Left renal pelvis (tissue), 4 donors: ENCODE data around the gene DAGLA. TPM values are rescaled to one million over a fixed set of nuclear protein-coding genes. Genes with fewer than 3 reads are reported as not detected.

ENCODE experiments used
- DNase-seq, 4 donors: peaks; one replicate each; pipeline ENCODE4 v3.0.0-alpha.2; 2013; ENCODE audit warnings: low read depth in 4 of 4, low spot score in 3 of 4
- polyA plus RNA-seq, 4 donors: library from polyadenylated mRNA; unstranded; fragments of 120-200 nt; gene quantifications; one replicate each; pipeline ENCODE4 v1.2.1, GENCODE V29; 2013; ENCODE audit not compliant: insufficient read length in 4 of 4

Gene DAGLA
- polyA plus RNA-seq, 4 donors, result 3.0 to 4.2 (median 3.3) TPM

DNA sequence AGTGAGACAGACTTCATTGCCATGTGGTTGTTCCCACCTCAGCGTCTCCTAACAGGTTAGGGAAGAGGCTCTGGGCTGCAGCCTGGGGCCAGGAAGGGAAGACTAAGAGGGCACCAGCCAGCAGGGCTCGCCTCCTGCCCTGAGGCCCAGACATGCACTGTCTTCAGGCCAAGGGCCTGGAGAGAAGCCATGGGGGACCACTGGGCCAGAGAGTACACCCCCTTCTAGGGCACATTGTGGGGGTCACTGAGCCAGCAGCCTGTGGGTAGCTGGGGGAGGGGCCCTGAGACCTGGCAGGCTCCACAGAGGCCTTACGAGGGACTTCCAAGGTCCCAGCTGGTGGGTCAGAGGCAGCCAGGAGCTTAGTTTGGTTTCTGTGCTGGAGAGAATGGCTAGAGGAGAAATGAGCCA, 47.2 kb downstream of the DAGLA start:
- DNase-seq, result no peak

DNA sequence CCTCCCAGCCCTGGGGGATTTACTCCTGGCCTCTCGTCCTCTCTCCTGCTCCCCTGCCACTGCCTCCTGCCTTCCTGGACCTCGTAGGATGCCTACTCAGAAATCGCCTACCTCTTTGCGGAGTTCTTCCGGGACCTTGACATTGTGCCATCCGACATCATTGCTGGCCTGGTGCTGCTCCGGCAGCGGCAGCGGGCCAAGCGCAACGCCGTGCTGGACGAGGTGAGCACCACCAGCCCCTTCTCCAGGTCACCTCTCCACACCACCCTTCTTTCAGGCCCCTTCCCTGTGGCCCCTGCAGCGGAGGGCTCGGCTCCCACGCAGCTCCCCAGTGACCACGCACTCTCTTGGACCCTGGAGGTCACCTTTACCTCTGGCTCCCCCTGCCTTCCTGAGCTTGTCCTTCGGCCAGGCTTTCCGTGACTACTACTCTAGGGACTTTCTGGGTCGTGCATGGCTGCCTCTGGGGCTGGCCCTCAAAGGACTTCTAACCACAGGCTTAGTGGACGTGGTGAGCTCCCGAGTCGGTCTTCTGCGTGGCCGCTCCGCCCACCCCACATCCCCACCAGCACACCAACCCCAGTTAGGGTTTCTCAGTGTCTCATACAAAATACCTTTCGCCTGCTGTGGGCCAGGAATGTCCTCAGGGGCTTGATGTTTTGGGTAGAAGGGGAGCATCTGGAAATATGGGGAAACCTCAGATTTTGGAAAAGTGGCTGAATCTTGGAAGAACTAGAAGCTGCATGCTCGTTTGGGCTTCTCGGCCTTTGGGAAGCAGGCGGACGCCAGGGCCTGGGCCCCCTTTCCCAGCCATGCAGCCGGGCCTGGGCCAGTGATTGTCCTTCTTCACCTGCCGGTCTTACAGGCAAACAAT, 48.1 kb downstream of the DAGLA start:
- no peak for DNase-seq

DNA sequence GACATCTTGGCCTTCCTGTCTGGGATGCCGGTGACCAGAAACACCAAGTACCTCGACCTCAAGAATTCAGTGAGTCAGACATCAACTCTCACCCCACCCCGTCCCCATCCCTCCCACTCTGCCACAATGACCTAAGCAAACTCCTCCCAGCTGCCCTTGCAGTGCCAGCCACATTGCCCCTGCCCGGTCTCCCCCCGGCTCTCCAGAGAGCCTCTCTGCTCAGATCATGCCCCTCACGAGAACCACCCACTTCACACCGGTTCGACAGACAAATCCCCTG, 48.7 kb downstream of the DAGLA start:
- DNase-seq, result no peak

DNA sequence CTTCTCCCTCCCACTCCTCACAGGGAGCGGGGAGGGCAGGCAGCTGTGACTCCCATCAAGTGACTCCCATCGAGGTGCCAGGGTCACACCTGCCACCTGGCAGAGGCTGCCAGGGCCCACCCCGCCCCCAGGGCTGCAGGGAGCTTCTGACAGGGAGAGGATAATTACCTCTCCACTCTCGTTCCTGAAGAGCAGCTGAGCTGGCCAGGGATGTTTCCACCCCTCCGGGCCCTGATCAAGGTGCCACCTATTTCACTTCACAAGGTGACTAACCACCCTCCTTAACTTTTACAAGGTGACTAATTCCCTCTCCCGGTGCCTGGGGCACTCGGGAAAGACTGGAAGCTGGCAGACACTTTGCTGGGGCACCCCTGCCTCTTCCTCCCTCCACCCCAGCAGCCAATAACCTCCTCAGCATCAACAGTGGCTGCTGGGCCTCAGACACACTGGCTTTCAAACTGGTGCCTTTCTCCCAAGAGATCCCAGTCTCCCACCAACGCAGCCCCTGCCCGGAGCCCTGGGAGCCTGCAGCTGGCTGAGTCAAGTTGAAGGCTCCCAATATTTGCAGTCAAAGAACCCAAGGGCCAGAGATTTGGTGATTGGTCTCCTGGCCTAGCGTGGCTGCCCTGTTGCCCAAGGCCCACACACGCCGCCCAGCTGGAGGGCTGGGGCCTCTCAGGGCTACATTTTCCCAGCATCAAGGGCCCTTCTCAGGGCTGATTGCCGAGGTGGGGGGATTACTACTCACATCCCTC, 50.2 kb downstream of the DAGLA start:
- no peak for DNase-seq

DNA sequence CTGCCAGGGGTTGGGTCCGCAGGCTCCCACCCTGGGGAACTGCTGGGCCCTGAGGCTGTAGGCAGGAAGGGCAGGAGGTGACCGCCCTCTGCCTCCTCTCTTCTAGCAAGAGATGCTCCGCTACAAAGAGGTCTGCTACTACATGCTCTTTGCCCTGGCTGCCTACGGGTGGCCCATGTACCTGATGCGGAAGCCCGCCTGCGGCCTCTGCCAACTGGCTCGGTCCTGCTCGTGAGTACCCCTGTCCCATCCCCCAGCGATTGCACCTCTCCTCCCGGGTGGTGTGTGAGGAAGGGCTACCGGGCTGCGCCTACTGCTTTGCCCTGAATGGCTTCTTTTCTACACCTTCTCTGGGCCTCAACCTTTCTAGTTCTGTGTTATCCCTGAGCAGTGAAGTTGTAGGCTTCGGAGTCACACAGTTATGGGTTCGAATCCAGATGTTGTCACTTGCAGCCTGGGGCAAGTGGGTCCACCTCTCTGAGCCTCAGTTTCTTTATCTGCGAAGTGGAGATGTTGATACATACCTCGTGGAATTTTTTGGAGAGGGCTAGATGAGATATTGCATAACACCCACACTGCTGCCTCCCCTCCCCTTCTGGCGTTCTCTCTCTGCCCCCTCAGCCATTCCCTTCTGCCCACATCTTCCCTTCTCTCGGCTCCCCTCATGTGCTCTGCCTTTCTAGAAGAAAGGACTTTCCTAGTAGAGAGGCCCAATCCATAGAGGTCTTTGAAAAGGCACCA, 51.2 kb downstream of the DAGLA start:
- DNase-seq, result no peak

DNA sequence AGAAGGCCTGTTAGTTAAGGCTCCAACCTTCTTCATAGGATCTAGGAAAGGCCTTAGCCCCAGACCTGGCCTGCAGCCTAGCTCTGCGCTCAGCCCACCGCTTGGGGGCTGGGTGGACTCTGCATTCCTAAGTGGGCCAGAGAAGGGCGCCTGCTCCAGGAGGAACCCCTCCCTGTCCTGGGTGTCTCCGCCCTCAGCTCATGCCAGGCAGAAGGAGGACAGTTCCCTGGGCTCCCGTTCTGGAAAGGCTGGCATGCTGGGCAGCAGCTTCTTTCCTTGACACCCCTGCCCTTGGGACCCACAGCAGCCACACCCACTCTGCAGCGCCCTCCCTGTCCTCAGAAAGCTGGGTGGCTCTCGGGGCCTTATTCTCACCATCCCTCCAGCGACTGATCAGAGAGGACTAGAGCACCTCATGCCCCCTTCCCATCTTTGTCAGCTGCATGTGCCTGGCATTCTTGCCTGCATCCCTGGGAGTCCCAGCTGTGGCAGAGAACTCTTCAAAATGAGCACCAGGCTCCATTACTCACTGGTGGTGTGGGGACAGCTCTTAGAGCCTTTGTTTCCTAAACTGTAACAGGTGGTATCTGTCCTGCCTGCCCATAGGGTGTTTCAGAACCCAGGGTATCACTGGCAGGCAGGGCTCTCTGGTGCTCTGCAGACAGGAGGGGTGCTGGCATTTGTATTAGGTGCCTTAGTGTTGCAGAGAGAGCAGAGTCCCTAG, 51.9 kb downstream of the DAGLA start:
- no peak for DNase-seq

DNA sequence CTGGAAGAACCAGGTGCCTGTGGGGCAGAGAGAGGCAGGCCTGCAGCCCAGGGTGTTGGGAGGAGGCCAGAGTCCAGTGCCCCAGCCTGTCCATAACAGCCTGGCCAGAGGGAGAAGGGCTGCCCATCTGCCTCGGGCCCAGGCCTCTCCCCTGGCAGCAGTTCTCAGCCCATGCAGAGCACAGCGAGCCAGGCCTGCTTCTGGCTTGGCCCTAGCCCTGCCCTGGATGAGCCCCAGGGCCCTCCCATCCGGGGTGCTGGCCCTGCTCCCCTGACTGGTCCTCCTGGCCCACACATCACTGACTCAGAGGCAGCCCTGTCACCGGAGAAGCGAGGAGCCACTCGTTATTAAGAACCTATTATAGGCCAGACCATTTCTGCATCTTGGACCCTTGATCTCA, 52.5 kb downstream of the DAGLA start:
- no peak for DNase-seq

DNA sequence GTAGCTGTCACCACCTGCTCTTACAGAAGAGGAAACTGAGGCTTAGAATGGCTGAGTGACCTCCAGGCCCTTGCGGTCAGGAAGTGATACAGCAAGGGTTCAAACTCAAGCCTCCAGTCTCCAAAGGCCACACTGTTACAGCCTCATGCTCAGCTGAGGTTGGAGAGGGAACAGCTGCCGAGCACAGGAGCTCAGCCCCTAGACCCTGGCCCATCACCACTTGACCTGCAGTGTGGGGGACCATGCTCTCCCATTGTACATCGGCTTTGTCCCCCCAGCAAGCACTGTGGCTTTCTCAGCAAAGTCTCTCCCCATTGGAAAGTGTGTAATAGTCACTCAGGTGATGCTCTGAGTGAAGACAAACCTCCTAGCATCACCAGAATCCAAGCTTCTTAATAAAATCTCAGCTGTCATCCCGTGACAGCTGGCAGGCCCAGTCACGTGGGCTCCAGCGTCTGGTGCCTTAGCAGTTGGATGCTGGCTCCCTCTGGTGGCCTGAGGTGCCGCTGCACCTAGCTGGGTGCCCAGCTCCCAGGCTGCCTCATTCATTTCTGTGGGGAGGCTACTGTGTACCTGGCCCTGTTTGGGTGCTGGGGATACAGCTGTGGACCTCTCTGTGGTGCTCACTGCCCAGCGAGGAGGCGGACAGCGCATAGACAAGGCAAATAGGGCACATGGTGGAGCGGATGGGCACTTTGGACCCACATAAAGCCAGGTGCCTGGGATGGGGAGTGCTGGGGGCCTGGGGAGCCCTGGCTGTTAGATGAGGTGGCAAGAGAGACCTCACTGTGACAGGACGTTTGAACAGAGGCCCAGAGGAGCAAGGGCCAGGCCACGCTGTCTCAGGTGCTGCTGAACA, 53.2 kb downstream of the DAGLA start:
- peak in 3 of 4 donors; percentile 46 to 66 (median 60) for DNase-seq

DNA sequence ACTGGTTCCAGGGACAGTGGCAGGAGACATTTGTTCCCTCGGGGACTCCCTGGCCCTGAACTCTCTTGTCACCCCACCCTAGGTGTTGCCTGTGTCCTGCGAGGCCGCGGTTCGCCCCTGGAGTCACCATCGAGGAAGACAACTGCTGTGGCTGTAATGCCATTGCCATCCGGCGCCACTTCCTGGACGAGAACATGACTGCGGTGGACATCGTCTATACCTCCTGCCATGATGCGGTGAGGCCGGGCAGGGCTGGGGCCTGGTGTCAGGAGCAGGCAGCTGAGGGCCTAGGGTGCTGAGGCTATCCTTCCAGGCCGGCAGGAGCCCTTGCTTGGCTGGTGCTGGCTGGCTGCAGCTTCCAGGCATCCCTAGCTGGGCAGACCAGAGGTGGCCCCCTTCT, 54.6 kb downstream of the DAGLA start:
- no peak for DNase-seq

DNA sequence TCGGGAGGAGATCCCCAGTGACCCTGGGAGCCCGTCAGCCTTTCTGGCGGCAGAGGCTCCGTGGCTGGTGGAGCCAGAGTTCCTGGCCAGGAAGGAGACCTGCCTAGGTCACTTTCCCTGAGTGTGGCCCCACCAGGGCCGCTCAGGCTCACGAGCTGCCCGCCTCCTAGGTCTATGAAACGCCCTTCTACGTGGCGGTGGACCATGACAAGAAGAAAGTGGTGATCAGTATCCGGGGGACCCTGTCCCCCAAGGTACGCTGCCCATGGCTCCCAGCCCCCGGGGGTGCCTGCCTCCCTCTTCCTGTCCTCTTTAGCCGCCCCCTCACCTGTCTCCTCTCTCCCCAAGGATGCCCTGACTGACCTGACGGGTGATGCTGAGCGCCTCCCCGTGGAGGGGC, 55.2 kb downstream of the DAGLA start:
- DNase-seq, result no peak

DNA sequence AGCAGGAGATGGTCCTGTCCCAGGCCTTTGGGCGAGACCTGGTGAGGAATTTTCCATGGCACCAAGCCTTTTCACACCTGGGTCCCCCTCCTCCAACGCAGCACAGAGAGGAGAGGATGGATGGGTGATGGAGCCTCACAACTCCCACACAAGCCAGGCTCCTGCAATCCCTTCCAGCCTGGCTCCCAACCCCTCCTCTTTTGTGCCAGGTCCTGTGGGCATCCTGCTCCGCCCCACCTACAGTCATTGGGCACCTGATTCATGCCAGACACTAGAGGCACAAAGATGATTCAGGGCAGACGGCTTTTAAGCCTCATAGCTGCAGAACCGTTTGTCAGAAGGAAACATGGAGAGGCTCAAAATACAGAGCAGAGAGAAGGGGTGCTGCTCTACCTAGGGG, 56.1 kb downstream of the DAGLA start:
- no peak for DNase-seq

DNA sequence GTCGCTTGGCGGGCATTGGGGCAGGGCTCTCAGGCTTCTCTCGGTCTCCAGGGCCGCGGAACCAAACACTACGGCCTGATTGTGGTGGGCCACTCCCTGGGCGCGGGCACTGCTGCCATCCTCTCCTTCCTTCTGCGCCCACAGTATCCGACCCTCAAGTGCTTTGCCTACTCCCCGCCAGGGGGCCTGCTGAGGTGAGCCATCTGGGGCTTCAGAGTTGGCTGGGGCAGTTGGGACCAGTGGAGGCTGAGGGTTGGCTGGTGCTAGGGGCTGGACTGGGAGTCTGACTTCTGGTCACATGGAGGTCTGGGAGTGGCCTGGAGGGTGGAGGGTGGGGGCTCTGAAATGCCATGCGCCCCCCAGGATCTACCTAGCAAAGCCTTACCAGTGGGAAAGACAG, 56.9 kb downstream of the DAGLA start:
- no peak for DNase-seq

DNA sequence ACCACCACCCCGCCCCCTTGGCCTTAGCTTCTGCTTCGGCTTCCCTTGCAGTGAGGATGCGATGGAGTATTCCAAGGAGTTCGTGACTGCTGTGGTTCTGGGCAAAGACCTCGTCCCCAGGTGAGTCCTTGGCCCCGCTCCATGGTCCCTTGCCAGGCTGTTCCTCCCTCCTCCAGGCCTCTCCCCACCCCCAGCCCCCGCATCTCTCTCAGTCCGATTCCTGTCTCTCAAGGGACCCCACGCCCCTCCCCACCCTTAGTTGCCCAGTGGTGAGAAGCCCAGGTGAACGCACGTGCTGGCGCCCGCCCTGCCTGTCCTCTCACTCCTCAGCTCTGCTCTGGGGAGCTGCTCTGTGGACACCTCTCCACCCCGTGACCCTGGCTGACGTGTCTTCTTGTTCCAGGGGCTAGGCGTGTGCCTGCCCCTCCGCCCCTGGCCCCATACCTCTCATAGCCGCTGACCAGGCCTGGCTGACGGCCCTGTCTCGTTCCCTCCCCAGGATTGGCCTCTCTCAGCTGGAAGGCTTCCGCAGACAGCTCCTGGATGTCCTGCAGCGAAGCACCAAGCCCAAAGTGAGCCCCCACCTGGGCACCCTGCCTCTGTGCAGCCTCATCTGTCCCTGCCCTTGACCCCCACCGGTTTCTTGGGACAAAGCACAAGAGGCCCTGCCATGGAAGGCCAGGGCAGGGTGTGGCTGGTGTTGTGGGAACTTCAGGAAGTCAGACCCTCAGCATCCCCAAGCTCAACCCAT, 57.6 kb downstream of the DAGLA start:
- DNase-seq, result no peak

DNA sequence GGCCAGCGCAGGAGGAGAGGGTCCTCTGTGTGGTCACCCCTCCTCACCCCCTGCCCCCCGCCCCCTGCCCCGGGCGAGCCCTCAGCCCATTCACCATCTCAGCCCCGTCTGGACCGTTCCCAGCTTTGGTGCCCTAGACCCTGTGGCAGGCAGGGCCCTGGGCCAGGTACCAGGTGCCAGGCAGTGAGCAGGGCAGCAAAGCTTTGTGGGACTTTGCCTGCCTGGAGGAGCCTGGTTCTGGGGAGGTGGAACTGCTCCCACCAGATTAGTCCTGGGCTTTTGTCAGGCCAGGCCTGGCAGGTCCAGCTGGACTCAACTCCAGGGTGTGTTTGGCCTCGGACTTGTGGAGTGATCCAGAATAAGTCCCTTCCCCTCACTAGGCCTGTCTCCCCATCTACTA, 58.6 kb downstream of the DAGLA start:
- no peak for DNase-seq

DNA sequence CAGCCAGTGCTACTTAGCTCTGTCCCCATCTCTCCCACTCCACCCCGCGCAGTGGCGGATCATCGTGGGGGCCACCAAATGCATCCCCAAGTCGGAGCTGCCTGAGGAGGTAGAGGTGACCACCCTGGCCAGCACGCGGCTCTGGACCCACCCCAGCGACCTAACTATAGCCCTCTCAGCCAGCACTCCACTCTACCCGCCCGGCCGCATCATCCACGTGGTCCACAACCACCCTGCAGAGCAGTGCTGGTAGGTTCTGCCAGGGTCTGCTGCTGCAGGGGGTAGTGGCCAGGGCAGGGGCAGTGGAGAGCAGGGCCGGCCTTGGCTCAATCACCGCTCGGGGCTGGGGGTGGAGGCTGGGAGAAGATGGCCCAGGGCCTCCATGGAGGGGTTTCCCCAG, 59.2 kb downstream of the DAGLA start:
- DNase-seq, result no peak

DNA sequence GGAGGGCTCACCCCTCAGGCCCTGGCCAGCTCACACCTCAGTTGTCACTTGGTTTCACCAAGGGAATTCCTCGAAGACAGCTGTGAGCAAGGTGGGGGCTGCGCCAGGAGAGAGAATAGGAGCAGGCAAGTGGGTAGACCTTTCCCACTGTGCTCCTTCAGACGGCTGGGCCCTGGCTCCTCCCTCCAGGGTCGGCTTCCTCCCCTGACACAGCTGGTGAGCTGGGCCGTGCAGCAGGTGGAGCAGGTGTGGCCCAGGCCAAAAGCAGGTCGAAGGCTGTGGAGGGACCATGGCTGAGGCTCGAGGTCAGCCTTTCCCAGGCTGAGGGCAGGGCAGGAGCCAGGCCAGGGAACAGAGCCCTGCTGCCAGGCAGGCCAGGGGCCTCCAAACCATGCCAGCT, 59.8 kb downstream of the DAGLA start:
- DNase-seq, result no peak

DNA sequence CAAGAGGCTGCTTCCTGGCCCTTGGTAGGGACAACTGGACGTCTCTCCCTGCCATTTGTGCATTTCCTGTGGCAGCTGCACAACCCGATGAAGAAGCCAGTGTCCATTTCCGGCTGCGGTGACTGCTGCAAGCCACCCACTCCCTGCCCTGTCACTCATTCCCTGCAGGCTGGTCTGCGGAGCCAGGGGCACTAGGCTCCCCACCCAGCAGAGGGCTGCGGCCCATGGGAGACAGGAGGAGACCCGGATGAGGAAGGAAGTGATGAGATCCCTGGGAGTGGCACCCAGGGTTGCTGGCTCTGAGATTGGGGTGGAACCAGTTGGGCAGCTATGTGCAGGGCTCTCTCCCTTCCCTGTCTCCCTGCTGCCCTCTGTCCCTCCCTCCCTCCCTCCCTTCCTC, 62.2 kb downstream of the DAGLA start:
- no peak for DNase-seq

DNA sequence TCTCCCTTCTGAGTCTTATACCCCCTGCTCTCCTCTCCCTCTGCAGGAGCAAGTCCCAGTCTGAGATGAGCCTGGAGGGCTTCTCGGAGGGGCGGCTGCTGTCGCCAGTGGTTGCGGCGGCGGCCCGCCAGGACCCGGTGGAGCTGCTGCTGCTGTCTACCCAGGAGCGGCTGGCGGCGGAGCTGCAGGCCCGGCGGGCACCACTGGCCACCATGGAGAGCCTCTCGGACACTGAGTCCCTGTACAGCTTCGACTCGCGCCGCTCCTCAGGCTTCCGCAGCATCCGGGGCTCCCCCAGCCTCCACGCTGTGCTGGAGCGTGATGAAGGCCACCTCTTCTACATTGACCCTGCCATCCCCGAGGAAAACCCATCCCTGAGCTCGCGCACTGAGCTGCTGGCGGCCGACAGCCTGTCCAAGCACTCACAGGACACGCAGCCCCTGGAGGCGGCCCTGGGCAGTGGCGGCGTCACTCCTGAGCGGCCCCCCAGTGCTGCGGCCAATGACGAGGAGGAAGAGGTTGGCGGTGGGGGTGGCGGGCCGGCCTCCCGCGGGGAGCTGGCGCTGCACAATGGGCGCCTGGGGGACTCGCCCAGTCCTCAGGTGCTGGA, 63.4 kb downstream of the DAGLA start:
- DNase-seq, result no peak

DNA sequence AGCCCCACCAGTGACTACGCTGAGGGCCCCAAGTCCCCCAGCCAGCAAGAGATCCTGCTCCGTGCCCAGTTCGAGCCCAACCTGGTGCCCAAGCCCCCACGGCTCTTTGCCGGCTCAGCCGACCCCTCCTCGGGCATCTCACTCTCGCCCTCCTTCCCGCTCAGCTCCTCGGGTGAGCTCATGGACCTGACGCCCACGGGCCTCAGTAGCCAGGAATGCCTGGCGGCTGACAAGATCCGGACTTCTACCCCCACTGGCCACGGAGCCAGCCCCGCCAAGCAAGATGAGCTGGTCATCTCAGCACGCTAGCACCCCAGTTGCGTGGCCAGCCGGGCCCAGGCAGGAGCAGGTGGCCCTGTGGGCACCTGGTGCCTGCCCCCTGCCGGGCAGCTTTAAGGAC, 64.0 kb downstream of the DAGLA start:
- no peak for DNase-seq
